Activated T-cell treated with anti-CD3 and anti-CD28 coated beads for 24 hours (primary cell): ENCODE results near the gene FCN1.

ENCODE experiments used
- DNase-seq: peaks from one replicate; pipeline ENCODE4 v3.0.0-alpha.2; 2020; ENCODE audit warnings: low read depth

FCN1 gene

GRCh38 chr9:134913713-134914500 is 3.8 kb downstream of the FCN1 start:
- DNase-seq, result no peak

- no peak for DNase-seq
Measured at GRCh38 chr9:134913041-134913712, 4.5 kb downstream of the FCN1 start.

DNA sequence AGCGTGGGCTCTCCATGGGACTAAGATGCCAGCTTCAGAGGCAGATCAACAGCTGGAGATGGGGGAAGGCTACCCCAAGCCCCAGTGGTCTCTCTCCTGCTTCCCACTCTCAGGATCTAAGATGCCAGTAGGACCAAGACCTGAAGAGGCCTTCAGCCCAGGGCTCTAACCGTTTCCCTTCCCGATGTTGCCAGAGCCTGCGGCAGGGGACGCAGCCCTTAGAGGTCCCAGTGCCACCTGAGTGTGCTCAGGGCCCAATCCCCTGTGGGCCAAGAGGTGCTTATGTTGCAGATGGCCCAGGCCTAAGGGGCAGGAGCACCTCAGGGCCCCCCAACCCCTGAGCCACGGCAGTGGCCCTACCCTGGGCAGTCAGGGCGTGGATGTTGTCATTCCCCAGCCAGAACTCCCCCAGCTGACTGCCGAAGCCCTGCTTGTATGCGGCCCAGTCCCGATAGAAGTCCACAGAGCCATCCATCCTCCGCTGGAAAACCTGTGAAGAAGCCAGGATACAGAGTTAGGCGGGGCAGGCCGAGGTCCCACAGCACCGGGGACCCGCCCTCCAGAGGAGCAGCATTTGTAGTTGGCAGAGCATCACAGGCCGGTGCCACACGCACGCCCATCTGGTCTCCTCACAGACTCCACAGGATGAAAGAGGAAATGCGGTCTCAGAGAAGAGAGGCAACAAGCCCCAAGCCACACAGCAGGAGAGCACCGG is 5.4 kb downstream of the FCN1 start:
- DNase-seq, result no peak

GRCh38 chr9:134909511-134910481 is 7.9 kb downstream of the FCN1 start:
- DNase-seq, result no peak

- no peak for DNase-seq
Measured at GRCh38 chr9:134908524-134909309, 9.0 kb downstream of the FCN1 start.

- DNase-seq, result no peak
Measured at GRCh38 chr9:134902936-134903335, 14.8 kb downstream of the FCN1 start.

- DNase-seq, result no peak
Measured at GRCh38 chr9:134899818-134900217, 17.9 kb downstream of the FCN1 start.

GRCh38 chr9:134899168-134899567 is 18.5 kb downstream of the FCN1 start:
- DNase-seq, result no peak

GRCh38 chr9:134898319-134898718 is 19.4 kb downstream of the FCN1 start:
- no peak for DNase-seq

- no peak for DNase-seq
Measured at GRCh38 chr9:134897584-134898170, 20.0 kb downstream of the FCN1 start.

- DNase-seq, result no peak
Measured at GRCh38 chr9:134896834-134897583, 20.7 kb downstream of the FCN1 start.

- DNase-seq, result no peak
Measured at GRCh38 chr9:134895908-134896833, 21.5 kb downstream of the FCN1 start.

GRCh38 chr9:134895567-134895907 is 22.2 kb downstream of the FCN1 start:
- DNase-seq, result no peak

DNA sequence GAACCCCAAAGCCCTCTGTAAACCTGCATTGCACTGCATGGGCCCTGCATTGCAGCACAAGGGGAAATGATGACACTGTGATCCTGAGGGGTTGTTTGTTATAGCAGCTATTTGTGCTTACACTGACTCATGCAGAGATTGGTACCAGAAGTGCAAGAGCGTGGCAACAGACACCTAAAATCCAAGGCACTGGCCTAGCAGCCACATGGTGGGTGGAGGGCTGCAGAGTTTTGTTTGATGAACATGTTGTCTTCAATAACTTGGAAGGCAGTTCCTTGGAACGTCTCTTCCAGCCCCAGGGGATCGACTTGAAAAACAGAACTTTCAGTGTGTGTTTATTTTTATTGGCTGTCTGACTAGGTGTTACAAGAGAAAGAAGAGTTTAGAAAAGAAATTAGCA is 22.6 kb downstream of the FCN1 start:
- no peak for DNase-seq

DNA sequence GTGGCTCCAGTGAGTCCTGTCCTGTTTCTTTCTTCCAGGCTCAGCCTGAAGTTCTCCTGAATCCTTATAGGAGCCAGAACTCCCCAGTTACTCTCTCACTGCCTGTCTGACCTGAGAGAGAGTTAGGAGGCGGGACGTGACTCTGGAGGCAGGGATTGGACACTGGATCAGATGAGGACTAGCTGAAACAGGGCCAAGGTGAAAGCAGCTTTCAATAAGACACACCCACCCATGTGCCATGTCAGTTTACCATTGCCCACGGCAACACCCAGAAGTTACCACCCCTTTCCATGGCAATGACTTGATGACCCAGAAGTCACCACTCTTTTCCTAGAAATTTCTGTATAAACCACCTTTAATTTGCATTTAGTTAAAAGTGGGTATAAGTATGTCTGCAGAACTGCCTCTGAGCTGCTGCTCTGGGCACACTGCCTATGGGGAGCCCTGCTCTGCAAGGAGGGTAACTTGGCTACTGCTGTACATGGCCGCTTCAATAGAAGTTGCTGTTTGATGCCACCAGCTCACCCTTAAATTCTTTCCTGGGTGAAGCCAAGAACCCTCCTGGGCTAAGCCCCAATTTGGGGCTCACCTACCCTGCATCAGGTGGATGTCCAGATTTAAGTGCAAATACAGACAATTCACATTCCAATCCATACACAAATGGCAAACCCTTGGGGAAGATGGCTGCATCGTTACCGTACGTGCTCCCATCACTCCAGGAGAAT is 23.4 kb downstream of the FCN1 start:
- no peak for DNase-seq

DNA sequence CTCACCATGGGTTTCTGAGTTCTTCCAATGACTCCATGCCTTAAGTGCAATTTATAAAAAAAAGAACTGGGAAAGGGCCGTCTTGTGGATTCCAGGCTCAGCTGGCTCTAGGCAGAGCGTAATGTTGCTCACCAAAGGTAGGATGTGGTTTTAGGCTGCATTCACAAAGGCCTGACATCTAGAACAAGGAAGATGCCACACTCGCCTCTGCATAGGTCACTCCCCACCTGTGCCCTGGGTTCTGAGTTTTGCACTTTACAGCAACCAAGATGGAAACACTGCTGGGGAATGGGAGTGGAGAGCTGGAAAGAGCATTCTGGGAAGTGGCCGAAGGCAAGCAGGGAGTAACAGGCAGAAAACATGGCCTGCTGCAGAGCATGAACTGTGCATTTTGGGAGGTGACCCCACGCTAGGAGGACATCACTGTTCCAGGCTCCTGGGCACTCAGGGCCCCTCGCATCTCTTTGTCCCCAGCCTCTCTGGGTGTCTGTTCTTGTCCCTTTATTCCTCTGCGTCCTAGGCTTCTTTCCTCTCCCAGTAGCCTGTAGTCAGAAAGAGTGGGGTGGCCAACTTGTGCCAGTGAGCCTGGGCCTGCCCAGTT is 24.8 kb downstream of the FCN1 start:
- DNase-seq, result no peak

- no peak for DNase-seq
Measured at GRCh38 chr9:134892221-134892620, 25.5 kb downstream of the FCN1 start.

DNA sequence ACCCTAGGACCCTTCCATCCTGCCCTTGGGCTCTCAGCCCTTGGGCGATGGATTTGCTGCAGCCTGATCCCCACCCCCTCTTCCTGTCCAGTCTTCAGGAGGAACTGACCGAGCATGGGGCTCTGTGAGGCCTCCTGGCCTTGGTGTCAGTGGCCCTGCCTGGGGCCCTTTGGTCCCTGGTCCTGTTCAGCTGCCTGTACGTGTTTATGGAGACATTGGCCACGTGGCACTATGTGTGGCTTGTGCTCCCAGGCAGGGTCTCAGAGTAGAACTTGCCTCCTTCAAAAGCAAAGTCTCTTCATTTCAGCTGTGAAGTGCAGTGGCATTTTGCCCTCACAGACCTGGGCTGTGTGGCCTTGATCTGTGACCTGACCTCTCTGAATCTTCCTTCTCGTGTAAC is 26.0 kb downstream of the FCN1 start:
- DNase-seq, result no peak
